Coronary artery (tissue), 2 donors: Measurements from ENCODE around the gene CHML.

Experiments
- DNase-seq: peaks from one replicate; pipeline ENCODE4 v3.0.0-alpha.2; 2017; ENCODE audit warnings: low spot score
- H3K27ac ChIP-seq, 2 donors: fragments of 200-600 bp; sonication (generic); one replicate each; pipeline ENCODE4 v1.5.1; 2016 to 2019
- H3K4me3 ChIP-seq: fragments of 200-600 bp; sonication (generic); 2 replicates; pipeline ENCODE4 v1.5.1; 2016; ENCODE audit warnings: mild to moderate bottlenecking, moderate library complexity
- TF ChIP-seq, protein P1 (sequence below): fragments of 200-600 bp; sonication (generic); IDR thresholded peaks from one replicate; pipeline ENCODE4 v1.5.1; 2019; ENCODE audit warnings: antibody characterized with exemption

The CHML gene

DNA sequence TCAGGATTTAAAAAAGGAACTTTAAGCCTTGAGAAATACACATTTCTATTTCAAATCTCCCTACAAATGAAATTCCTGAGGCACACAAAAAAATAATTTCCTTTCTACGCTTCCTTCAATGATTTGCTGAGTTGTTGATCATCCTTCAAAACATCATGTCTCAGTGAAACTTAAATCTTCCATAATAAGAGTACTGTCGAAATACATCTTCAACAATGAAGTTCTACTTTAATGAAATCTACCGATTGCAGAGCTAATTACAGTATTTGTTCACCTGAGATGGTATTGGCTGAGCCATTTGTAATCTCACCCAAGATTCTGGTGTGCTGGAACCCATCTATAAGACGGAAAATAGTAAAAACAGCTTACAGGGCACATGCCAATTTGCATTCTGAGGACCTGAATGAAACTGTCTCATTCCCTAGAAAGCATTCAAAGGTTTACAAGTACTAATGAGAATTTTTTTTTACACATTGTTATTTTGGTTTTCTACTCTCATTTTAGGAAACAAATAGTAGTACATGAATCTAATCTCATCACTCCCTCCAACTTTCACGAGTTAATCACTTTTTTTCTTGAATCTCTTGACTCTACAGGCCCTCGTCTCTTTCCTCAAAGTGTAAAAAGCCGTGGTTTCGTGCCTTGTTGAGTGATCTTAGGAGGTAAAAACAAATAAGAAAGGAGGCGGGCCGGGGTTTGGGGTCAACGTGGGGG is 1.1 kb downstream of the CHML start:
- Histone ChIP-seq H3K27ac (peak overlapping the region; percentile 72 to 92), H3K4me3 (peak overlapping the region; percentile 97)
- no peak for DNase-seq
- TF ChIP-seq, protein P1, sequence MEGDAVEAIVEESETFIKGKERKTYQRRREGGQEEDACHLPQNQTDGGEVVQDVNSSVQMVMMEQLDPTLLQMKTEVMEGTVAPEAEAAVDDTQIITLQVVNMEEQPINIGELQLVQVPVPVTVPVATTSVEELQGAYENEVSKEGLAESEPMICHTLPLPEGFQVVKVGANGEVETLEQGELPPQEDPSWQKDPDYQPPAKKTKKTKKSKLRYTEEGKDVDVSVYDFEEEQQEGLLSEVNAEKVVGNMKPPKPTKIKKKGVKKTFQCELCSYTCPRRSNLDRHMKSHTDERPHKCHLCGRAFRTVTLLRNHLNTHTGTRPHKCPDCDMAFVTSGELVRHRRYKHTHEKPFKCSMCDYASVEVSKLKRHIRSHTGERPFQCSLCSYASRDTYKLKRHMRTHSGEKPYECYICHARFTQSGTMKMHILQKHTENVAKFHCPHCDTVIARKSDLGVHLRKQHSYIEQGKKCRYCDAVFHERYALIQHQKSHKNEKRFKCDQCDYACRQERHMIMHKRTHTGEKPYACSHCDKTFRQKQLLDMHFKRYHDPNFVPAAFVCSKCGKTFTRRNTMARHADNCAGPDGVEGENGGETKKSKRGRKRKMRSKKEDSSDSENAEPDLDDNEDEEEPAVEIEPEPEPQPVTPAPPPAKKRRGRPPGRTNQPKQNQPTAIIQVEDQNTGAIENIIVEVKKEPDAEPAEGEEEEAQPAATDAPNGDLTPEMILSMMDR, result no peak

DNA sequence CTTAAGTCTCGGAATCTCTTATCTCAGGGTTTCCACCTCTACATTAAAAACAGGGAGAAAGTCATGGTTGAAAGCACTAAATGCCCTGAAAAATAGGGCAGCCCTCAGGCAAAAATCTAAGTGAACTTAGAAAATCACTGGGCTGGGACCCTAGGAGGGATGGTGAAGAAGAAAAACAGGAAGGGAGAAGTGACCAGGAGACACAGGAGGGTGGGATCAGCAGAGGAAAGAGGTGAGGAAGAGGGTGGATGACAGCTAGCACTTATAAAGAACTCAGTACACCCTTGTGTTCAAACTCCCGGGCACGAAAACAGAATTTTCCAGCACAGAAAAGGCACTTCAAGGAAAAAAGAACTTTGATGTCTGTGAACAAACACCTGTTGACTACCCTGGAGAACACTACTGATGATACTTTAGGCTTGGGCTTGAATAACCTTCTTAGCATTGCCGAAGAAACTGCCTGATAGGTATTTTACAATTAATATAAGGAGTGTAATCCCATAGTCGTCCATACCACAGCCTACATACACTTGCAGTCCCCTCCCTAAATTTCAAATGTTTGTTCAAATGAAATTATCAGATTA is 2.0 kb downstream of the CHML start:
- TF ChIP-seq, protein P1, result no peak
- H3K27ac ChIP-seq, result no peak overlapping the region
- no peak for DNase-seq
- peak overlapping the region; percentile 97 for H3K4me3 ChIP-seq

DNA sequence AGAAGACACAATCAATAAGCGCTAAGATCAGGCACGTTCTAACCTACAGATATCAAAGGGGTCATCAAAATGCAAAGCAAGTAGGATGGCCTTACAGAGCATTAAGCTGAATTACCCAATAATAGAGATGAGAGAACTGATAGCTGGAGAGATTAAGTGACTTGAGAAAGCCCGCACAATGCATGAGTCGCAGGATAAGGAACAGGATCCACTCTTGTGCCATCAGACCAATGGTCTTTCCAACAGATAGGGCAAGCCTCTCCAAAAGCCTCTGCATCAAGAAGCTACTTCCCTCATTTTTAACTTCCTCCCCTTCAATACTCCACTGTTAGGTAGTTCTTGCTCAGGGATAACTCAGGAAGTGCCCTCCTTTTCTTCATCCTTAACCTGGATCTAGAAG is 2.6 kb downstream of the CHML start:
- Histone ChIP-seq H3K4me3 (peak overlapping the region; percentile 97), H3K27ac (no peak overlapping the region)
- TF ChIP-seq, protein P1, result no peak
- no peak for DNase-seq

DNA sequence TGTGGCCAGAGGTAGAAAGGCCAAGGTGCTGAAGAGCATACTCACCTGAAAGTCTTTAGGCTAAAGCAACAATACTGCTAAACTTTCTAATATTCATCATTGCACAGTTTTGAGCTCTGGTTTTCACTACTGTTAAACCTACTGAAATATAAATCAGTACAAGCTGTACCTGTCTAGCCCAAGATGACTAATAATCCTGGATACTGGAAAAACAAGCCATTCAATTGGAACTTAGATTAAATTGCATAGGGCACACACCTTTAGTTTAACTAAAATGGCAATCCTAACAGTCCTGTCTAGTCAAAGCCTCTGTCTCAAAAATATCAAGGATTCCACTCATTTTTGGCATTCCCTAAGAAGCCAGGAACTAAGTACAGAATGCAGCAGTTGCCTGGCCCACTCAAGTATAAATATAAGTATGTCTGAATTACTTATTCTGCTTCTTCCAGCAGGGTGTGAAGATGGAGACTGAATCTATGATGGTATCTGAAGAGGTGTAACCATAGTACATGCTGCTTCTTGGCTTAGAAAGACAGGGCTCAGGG is 3.1 kb downstream of the CHML start:
- Histone ChIP-seq H3K4me3 (peak overlapping the region; percentile 97), H3K27ac (no peak overlapping the region)
- no peak for DNase-seq
- TF ChIP-seq, protein P1, result no peak

DNA sequence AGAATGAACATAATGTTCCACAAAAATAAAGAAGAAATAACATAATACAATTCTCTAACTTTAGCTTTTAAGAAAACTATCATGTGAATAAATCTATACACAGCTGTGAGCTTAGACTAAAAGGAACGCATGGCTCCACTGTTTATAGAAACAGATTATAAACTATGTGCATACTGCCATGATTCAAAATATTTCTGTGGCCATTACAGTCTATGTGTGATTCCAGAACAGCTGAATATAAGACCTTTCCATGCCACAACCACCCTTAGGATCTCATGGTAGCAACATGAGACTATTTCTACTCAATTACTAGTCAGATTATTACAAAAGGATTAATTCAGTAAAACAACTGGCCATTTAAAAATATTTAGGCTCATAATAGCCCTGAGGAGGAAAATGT is 3.9 kb downstream of the CHML start:
- no peak for DNase-seq
- no peak overlapping the region for H3K4me3 ChIP-seq
- TF ChIP-seq, protein P1, result no peak
- no peak overlapping the region for H3K27ac ChIP-seq

DNA sequence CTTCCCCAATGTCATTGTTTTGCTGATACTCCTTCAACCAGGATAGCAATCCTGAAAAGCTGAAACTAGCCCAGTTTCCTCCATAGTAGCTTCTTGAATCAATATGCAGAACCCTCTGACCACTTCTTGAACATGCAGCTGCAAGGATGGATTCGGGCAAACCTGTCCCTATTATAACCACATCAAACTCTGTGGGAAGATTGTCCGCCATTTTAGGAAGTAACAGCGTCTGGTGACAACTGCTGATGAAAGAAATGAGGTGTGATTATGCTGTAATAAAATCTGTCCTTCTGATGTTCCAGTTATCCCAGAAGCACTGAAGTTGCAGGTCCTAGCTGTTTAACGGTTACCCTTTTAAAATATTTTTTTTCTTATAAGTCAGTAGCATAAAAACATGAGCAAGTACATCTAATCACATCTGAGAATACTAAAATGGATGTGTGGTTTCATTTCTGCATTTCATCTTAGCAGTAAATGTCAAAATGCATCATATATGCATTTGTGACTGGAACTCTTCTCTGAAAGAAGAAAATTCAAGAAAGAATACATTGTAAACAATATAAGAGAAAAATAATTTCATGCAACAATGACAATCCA is 4.5 kb downstream of the CHML start:
- TF ChIP-seq, protein P1, result no peak
- no peak overlapping the region for H3K4me3 ChIP-seq
- no peak overlapping the region for H3K27ac ChIP-seq
- DNase-seq, result no peak
